GM12892 (cell line): ENCODE results near the gene HIP1.
"Not testable (repeated sequence)": the region's sequence is repeated elsewhere in the genome, so short reads cannot be mapped to it uniquely, and the experiment has no call there.

ENCODE experiments used
- DNase-seq: peaks from one replicate; pipeline ENCODE4 v3.0.0; 2011; ENCODE audit not compliant: insufficient read length
- FAIRE-seq: peaks from 2 replicates; lab custom pipeline; 2011; peaks lifted over from hg19 to GRCh38; lab: Jason Lieb, UNC
- POLR2A ChIP-seq: IDR thresholded peaks from 2 replicates; pipeline ENCODE4 v1.6.1; 2011; ENCODE audit warnings: low read depth, low read length, control low read depth
- POLR2AphosphoS5 ChIP-seq: IDR thresholded peaks from 2 replicates; pipeline ENCODE4 v1.6.1; 2011; ENCODE audit warnings: low read depth, low read length, control low read depth
- TAF1 ChIP-seq: IDR thresholded peaks from 2 replicates; pipeline ENCODE4 v1.6.1; 2011; ENCODE audit warnings: low read depth, mild to moderate bottlenecking, control low read depth, low read length, borderline replicate concordance

The HIP1 gene

DNA sequence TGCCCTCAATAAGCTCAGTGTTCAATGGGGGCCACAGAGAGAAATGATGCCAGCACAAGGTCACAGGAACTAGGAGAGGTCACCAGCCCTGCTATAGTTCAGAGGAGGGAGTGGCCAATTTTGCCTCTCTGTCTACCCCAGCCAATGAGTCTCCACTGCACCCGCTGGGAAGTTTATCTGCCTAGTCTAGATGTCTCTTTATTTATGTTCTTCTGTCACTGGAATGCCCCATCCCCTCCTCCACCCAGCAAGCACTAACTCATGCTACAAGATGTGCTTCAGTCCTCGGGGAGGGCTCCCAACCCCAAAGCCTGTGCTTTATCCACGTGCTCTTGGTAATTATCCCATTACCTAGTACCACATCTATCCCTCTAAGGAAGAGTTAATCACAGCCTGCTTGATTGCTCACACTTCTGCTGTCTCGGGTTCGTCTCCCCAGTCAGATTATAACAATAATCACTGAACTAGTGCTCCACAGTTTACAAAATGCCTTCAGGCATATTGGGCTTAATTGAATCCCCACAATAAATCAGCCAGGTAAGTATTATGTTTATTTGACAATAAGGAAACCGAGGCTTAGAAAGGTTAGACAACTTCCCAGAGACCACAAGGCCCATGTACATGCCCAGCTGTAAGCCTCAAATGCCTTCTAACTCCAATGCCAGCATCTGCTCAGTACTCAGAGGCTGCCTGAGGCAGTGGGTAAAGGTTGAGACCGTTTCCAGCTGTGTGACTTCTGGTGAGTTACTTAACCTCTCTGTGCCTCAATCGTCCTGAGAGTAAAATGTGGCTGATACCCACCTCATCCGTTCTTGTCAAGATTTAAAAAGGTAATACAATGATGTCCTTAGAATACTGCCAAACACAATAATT, 3.9 kb downstream of the HIP1 start:
- TF ChIP-seq POLR2AphosphoS5 (no peak), TAF1 (no peak), POLR2A (no peak)
- no peak for DNase-seq
- no peak for FAIRE-seq

DNA sequence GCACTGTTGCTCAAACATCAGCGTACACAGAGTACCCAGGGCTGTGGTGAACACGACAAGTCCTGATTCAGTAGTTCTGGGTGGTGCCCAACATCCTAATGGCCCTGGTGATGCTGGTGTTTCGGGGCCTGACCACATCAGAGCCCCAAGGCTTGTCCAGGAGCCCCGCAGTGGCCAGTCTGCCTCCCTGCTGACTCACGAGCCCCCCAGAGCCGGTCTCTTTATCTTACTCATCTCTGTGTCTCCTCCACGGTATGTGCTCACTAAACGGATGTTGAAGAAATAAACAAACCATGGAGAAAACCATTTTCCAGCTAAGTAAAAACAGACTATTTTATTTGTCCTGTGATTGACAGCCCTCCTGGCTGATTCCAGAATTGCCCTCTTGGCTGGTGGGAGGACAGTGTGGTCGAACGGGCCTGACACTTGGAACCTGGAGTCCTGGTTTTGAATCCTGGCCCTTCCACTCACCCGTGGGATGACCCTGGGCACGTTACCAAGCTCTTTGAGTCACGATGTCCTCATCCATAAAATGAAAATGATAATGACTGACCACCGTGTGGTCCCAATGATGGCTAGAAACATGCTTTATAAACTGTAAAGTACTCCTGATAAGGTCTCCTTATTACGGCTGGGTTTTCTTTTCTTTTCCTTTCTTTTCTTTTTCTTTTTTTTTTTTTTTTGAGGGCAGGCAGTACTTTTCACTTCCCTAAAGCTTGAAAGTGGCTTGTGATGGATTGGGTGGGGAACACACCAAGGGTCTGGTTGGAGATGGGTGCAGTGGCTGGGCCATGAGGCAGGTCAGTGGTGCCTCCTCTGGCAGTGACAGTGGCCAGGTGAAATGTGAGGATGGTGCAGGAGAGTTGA, 5.7 kb downstream of the HIP1 start:
- TF ChIP-seq TAF1 (no peak), POLR2A (no peak), POLR2AphosphoS5 (no peak)
- DNase-seq (no peak), FAIRE-seq (no peak)

DNA sequence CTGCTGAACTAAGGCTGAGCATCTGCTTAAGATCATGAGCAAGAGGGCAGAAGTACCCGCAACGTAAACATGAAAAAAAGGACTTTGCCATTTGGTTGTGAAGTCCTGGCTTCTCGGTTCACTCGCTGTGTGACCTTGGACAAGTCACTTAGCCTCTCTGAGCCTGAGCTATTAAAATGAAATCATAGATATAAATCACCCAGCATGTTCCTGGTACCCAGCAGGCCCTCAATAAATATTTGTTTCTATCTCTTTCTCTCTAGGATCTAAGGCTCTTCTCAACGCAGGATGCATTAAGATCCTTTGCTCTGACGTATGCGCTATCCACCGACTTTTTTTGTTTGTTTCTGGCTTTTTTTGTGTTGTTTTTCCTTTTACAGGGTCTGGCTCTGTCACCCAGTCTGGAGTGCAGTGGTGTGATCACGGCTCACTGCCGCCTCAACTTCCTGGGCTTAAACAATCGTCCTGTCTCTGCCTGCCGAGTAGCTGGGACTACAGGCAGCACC, 6.7 kb downstream of the HIP1 start:
- no peak for TF ChIP-seq POLR2A
- TF ChIP-seq POLR2AphosphoS5: no peak
- no peak for TF ChIP-seq TAF1
- FAIRE-seq (no peak), DNase-seq (no peak)

DNA sequence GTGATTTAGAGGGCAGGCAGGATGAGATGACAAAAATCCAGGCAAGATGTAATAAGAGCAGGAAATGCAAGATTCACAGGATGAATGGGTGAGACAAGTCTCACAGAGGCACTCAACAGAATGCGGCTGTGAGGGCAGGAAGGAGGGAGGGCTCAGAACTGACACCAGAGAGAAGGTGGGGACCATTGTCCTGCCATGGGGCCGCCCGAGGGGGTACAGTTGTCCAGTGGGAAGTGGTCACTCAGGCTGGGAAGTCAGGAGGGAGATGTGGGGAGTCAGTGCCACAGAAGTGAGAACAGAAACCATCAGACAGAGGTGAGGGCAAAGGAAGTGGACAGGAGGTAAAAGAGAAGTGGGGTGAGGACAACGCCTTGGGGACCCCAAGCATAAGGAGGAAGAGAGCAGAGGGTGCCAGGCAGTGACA, 8.9 kb downstream of the HIP1 start:
- FAIRE-seq (no peak), DNase-seq (no peak)
- no peak for TF ChIP-seq POLR2A
- no peak for TF ChIP-seq POLR2AphosphoS5
- no peak for TF ChIP-seq TAF1

DNA sequence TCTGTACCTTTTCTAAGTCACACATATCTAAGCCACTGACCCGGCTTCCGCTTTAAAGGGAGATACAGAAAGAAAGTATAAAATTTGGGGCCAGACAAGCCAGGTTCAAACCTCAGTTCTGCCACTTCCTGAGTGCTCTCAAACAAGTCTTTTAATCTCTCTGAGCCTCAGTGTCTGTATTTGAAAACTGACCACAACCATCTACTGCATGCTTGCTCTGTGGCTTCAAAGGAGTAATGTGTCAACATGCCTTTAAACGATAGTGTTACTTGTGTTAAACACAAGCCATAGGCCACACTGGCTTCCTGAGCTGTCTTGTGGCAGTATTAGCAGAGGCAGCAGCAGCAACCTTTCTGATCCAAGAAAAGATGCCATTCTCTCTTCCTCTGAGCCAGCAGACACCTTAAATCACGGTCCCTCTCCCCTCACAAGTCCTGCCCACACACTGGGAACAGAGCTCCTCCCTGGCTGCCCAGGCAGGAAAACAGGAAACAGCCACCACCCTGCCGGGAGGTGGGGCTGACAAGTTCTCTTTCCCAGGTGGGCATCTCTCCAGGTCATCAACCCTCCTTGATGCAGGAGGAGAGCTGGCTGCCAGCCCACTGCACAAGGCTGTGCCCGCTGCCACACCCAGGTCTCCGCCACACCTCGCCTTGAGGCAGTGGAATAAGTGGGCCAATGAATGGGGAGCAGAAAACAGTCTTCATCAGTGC, 10.7 kb downstream of the HIP1 start:
- DNase-seq (no peak), FAIRE-seq (no peak)
- TF ChIP-seq TAF1 (no peak), POLR2AphosphoS5 (no peak), POLR2A (no peak)

DNA sequence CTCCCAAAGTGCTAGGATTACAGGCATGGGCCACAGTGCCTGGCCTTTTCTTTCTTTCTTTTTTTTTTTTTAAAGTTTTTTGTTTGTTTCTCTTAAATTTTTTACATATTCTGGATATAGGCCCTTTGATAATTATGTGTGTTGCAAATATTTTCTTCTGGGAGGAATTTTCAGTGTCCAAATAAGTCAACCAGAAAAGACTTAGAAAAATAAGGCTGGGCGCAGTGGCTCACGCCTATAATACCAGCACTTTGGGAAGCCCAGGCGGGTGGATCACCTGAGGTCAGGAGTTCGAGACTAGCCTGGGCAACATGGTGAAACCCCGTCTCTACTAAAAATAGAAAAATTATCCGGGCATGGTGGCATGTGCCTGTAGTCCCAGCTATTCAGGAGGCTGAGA, 11.4 kb downstream of the HIP1 start:
- FAIRE-seq: not testable (repeated sequence)

DNA sequence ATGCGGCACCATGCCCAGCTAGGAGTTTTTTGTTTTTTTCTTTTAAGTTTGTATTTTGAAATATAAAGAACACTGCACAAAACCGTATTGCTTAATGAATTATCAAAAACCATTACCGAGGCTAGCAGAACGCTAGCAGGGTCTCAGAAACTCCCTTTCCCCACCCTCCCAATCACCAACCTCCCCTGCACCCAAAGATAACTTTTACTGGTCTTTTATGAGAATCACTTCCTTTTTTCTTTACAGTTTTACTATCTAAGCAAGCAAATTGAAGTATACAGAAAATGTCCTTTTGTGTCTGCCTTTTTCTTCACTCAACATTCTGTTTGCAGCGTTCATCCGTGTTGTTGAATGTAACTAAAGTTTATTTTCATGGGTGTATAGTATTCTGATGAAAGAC, 13.4 kb downstream of the HIP1 start:
- FAIRE-seq (no peak), DNase-seq (no peak)
- no peak for TF ChIP-seq POLR2AphosphoS5
- no peak for TF ChIP-seq TAF1
- no peak for TF ChIP-seq POLR2A

More for the DNA sequence above, 11.4 kb downstream of the HIP1 start:
- DNase-seq: not testable (repeated sequence)

DNA sequence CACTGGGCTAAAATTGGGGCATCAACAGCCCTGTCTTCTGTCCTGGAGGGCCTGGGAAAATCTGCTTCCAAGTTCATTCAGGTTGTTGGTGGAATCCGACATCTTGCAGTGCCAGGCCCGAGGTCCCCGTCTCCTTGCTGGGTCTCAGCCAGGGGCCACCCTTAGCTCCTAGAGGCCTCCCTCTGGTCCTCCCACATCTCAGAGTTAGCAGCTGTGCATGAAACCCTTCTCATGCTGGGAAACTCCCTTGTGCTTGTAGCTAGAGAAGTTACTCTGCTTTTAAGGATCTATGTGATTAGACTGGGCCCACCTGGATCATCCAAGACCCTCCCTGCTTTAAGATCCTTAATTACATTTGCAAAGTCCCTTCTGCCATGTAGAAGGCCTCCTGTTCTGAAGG, 15.3 kb downstream of the HIP1 start:
- TF ChIP-seq POLR2A (no peak), POLR2AphosphoS5 (no peak), TAF1 (no peak)
- no peak for FAIRE-seq
- no peak for DNase-seq

DNA sequence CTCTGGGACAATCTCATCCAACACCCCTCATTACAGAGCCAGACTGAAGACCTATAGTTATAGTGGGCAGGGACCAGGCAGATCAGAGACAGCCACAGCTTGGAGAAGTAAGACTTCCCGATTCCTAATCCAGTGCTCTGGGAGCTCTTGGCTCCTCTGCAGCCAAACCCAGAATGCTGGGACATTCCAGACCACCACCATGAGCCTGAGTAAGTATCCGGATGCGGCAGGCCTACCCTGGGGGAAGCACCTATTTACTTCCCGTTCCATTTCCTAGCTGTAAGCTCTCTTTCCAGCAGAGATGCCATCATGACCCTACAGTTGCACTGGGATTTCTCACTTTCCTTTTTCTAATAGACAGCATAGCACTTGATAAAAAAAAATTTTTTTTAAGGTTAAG, 16.4 kb downstream of the HIP1 start:
- TF ChIP-seq POLR2AphosphoS5: no peak
- DNase-seq: no peak
- FAIRE-seq: no peak

DNA sequence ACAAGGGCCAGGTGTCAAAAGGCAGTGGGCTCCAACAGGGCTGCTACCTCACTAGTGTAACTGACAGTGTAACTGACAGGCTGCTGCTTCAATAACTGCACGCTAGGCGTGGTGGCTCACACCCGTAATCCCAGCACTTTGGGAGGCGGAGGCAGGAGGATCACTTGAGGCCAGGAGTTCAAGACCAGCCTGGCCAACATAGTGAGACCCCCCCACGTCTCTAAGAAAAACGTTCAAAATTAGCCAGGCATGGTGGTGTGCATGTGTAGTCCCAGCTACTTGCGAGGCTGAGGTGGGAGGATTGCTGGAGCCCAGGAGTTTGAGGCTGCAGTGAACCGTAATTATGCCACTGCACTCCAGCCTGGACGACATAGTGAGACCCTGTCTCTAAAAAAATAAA, 16.8 kb downstream of the HIP1 start:
- FAIRE-seq, DNase-seq: not testable (repeated sequence)

DNA sequence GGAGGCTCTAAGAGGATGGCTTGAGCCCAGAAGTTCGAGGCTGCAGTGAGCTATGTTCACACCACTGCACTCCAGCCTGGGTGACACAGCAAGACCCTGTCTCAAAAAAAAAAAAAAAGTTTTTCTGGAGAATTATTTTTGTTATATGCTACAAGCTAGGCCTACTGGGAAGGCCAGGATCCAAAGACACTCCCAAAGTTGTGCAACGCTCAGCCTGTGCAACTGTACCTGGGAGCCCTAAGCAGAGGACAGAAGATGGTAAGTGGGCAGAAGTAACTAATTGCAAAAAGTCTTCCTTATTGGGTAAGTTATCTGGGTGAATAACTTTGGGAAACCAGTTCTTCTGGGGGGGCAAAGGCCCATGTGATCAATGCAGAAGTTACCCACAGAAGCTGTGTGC, 17.3 kb downstream of the HIP1 start:
- no peak for FAIRE-seq
- TF ChIP-seq POLR2A (no peak), POLR2AphosphoS5 (no peak), TAF1 (no peak)
- no peak for DNase-seq
